Inflammatory macrophage treated with lipopolysaccharide for 1 hour (primary cell): ENCODE measurements around the gene MYL3.

Experiments used
- DNase-seq, 2 donors: peaks; one replicate each; pipeline ENCODE4 v3.0.0-alpha.2; 2020 to 2022

The MYL3 gene

GRCh38 chr3:46864061-46864881 is 1.0 kb upstream of the MYL3 start:
- no peak for DNase-seq

- no peak for DNase-seq
Observed at GRCh38 chr3:46862369-46863025, 747 bp downstream of the MYL3 start.

- DNase-seq, result no peak
Observed at GRCh38 chr3:46861605-46862368, 1.5 kb downstream of the MYL3 start.

GRCh38 chr3:46860810-46861604 is 2.2 kb downstream of the MYL3 start:
- no peak for DNase-seq

GRCh38 chr3:46860017-46860809 is 3.0 kb downstream of the MYL3 start:
- DNase-seq, result peak in 1 of 2 donors; percentile 20

- DNase-seq, result no peak
Observed at GRCh38 chr3:46859001-46859710, 4.1 kb downstream of the MYL3 start.

- no peak for DNase-seq
Observed at GRCh38 chr3:46858456-46858855, 4.8 kb downstream of the MYL3 start.

- no peak for DNase-seq
Observed at GRCh38 chr3:46857485-46858341, 5.5 kb downstream of the MYL3 start.

- DNase-seq, result no peak
Observed at GRCh38 chr3:46856576-46857471, 6.4 kb downstream of the MYL3 start.

GRCh38 chr3:46854555-46854991 is 8.7 kb downstream of the MYL3 start:
- no peak for DNase-seq

GRCh38 chr3:46853441-46854415 is 9.5 kb downstream of the MYL3 start:
- no peak for DNase-seq

GRCh38 chr3:46852839-46853355 is 10.3 kb downstream of the MYL3 start:
- DNase-seq, result no peak

- DNase-seq, result no peak
Observed at GRCh38 chr3:46852334-46852720, 10.9 kb downstream of the MYL3 start.

GRCh38 chr3:46851364-46852333 is 11.6 kb downstream of the MYL3 start:
- no peak for DNase-seq

GRCh38 chr3:46850468-46850779 is 12.8 kb downstream of the MYL3 start:
- no peak for DNase-seq

GRCh38 chr3:46849686-46850467 is 13.4 kb downstream of the MYL3 start:
- no peak for DNase-seq
